PC-3 (cell line): ENCODE results near the gene TBX2.

Experiments used
- CTCF ChIP-seq: fragments of 300-600 bp; sonication (generic); conservative IDR thresholded peaks from 2 replicates; pipeline ENCODE4 v1.5.1; 2017; ENCODE audit warnings: antibody characterized with exemption, low read depth, mild to moderate bottlenecking, low read length
- EZH2 ChIP-seq: fragments of 300-600 bp; sonication (generic); IDR thresholded peaks from one replicate; pipeline ENCODE4 v1.6.1; 2017; ENCODE audit warnings: antibody characterized with exemption, mild to moderate bottlenecking, low read length; ENCODE audit not compliant: unreplicated experiment

GRCh38 chr17:61400066-61400716 lies 548 bp downstream of the TBX2 start:
- TF ChIP-seq CTCF (no peak), EZH2 (no peak)
